GM18519 (cell line): Measurements from ENCODE around the gene GPR26.
"Not testable (repeated sequence)": the region's sequence is repeated elsewhere in the genome, so short reads cannot be mapped to it uniquely, and the experiment has no call there.

ENCODE experiments used
- ATAC-seq: cut with Tn5 transposase; IDR thresholded peaks from one replicate; pipeline ENCODE4 v1.9.1; 2021; ENCODE audit warnings: mild to moderate bottlenecking, moderate library complexity; ENCODE audit not compliant: unreplicated experiment, low FRiP score

GPR26 gene

GRCh38 chr10:123704076-123704475, 37.9 kb downstream of the GPR26 start:
- ATAC-seq: no peak

DNA sequence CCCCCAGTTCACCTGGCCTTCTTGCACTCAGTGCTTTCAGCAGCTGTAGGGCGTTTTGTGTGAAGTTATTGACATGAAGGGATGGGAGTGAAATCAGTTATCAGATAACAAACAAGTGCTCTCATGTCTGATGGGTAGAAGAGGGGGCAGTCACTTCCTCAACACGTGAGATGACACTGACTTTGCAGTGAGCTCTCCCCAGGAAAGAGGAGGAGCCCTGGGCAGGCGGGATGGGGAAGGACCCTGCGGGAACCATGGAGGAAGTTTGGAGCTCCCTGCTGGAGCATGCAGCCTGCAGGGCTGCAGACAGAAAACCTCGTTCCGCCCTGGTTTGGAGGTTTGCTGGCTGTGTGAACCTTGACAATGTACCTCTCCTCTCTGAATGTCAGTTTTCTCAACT, 38.7 kb downstream of the GPR26 start:
- no peak for ATAC-seq

DNA sequence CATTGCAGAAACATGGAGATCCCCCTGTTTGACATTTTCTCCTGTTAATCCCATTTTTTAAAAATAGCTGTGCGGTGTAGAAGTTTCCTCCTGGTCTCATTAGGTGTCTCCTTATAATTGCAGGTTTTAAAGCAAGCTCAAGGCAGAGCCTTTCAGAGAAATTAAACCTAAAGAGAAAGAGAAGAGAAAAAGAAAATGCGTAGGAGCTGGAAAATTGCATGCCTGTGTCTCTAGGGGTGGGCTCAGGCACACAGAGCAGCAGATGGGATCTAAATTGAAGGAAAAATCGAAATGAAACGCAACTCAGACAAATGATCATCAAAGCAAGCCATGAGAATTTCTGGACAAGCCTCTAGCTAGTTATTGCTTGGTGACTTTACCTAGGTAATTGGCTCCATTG, 40.1 kb downstream of the GPR26 start:
- ATAC-seq: no peak

- ATAC-seq: no peak
Measured at GRCh38 chr10:123715546-123715945, 49.4 kb downstream of the GPR26 start.

DNA sequence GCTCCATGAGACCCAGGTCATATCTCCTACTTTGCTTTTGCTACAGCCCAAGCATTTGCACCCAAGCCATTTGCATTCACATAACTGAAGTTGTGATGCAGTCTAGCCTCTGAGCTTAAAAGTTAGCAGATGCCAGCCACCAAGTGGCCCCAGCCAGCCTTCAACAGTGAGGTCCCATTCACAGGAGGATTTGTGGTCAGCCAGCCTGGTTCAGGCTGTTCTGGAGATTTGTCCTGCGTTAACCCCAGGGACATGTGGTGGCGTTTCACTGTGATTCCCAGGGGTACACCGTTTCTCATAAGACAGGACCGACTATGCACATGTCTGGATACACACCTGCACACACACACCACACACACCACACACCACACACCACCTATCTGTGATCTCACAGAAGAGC, 51.2 kb downstream of the GPR26 start:
- no peak for ATAC-seq

- ATAC-seq: no peak
Measured at GRCh38 chr10:123718544-123719060, 52.4 kb downstream of the GPR26 start.

DNA sequence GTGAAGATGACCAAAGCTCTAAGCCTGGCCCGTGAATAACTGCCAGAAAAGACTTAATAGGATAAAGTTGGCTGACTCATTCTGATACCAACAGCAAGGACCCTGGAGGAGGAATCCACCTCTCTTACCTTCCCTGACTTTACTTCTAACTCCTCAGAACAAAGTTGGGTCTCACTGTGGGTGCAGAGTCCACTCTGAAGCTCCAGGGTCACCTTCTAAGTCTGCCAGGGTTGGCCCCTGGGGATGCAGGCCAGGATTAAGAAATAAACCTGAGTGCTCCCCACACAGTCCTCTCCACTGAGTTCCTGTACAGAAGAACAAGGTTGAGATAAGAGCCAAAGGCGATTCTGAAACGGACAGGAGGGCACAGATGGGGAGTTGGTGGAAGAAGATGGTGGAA, 54.4 kb downstream of the GPR26 start:
- no peak for ATAC-seq

- no peak for ATAC-seq
Measured at GRCh38 chr10:123721441-123722049, 55.4 kb downstream of the GPR26 start.

DNA sequence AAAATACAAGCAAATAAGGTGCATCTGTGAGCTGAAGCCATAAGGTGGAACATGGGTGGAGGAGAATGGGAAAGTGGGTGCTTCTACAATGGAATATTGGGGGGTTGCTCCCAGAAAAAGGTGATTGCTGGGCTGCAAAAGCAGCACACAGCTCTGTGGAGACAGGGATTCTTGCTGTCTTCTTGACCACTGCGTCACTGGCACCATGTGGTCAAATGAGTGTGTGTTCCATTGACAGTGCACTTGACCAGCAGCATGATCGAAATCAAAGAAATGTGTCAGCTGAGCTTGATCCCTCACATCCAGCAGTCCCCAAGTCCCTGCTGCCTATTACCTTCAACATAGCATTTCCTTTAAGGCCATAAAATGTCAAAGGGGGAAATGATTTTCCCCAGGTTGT, 56.2 kb downstream of the GPR26 start:
- ATAC-seq: no peak

DNA sequence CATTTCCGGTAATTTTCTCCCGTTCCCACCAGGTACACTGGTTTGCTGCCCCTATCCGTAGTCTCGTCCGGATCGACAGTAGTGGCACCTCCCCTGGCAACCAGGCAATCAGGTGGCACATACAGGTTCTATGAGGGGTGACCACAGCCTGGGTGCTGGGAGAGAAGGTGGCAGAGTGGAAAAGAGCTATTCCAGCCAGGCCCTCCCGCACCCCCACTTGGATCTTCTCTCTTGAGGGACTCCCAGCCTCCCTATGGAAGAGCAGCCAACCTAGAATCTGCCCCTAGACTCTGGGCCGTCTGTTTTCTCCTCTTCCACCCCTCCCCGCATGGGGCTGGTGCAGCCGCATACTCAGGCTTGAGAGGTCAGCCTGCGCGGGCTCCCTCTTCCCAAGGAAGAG, 58.6 kb downstream of the GPR26 start:
- ATAC-seq: no peak

DNA sequence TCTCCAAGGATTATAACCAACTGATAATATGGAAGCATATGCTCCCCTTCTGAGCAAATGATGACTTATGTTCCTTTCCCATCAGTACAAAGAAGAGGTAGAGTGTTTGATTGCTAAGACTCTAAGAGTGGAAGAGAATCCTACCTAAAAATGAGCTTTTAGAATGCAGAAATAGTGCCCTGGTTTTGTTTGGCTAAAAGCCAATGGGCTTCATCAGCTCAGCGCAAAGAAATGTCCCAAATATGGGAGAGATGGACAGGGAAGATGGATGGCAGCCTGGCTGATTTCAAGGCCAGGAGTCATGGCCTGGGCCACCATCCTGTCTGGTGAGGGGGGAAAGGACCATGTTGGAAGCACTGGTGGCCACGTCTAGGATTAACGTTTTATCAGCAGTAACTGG, 60.2 kb downstream of the GPR26 start:
- ATAC-seq: no peak

- ATAC-seq: no peak
Measured at GRCh38 chr10:123726836-123727235, 60.7 kb downstream of the GPR26 start.

DNA sequence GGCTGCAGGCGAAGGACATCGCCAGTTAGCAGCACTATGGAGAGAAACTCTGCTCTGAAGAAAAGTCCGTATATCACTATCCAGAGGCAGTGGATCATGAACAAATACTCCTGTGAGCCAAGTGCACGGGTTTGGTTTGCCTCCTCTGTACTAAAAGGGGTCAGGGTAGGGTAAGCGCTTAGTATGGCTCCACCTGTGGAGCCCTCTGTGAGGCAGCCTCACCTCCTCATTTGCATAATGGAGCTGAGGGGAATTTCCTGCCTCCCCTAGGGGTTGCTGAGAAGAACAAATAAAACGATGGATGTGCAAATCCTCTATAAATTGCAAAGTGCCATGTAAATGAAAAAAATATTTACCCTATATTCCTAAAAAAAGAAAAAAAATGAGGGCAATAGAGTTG, 63.4 kb downstream of the GPR26 start:
- no peak for ATAC-seq

DNA sequence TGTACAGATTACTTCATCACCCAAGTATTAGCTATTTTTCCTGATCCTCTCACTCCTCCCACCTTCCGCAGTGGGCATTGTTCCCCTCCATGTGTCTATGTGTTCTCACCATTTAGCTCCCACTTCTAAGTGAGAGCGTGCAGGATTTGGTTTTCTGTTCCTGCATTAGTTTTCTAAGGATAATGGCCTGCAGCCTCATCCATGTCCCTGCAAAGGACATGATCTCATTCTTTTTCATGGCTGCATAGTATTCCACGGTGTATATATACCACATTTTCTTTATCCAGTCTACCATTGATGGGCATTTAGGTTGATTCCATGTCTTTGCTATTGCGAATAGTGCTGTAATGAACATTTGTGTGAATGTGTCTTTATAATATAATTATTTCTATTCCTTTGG, 70.8 kb downstream of the GPR26 start:
- not testable (repeated sequence) for ATAC-seq

DNA sequence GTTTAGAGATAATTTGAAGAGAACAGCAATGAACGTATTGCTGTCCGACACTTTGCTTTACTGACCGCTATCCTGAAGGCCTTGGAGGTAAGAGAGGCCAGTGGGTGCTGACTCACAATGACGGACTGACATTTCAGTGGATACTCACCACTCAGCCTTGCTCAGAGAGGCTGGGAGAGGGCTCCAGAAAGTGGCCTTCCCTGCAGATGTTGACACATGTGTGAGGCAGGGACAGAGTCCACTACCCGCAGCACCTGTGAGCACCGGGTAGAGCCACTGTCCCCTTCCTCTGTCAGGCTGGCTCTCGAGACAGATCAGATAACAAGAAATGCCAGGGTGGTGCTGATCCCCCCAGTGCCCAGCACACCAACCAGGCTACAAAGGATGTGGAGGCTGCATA, 75.0 kb downstream of the GPR26 start:
- ATAC-seq: no peak

GRCh38 chr10:123741711-123742110, 75.6 kb downstream of the GPR26 start:
- no peak for ATAC-seq

DNA sequence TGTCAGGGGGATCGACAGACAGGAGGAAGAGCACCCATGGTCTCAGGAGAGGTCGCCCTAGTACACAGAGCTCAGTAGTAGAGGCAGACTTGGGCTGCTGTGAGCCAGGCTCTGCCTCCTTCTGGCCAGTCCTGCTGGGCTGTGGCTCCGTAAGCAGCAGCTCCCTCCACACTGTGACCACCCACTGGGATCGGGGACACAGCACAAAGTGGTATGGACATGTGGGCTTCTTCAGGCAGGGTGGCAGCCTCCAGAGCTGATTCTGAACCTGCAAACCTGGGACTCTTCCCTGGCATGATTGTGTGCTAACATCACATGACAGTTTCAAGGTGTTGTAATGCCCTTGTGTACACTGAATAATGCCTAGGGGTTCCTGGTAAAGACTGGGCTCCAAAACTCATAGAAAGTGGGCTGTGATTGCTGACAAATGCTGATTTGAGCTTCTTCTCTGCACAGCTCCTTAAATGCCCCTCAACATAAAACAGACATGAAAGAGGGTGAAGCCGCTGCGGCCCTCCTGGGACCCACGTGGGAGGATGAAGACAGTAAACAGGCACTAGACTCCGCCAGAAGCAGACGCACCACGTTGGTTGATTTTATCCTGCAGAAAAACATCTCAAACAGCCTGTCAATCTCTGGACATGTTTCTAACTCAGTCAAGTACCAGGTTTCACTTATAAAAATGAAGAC, 76.7 kb downstream of the GPR26 start:
- no peak for ATAC-seq

GRCh38 chr10:123743441-123744223, 77.5 kb downstream of the GPR26 start:
- ATAC-seq: no peak

DNA sequence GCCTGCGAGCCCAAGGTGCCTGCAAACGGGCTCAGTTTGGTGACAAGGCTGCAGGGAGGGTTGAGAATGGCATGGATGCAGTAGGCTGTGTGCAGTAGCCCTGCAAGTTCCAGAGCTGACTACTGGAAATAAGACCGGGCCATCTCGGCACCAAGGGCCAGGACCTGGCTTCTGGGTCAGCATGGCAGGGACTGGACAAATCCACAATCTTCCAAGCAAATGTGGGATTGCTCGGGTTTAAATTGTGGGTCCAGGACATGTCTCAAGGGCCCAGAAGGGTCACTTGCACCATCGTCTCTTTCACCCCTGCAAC, 78.0 kb downstream of the GPR26 start:
- no peak for ATAC-seq
